NCI-H187 treated with DMSO at 0.1 percent for 48 hours (cell line): ENCODE results near the gene EXOSC5.
"Not testable (repeated sequence)": the region's sequence is repeated elsewhere in the genome, so short reads cannot be mapped to it uniquely, and the experiment has no call there.

Experiments
- DNase-seq: peaks from one replicate; lab custom pipeline; 2025; lab: John Stamatoyannopoulos, UW

EXOSC5 gene

GRCh38 chr19:41397086-41398049, at the start of gene EXOSC5, which contains the start of gene BCKDHA:
EXOSC5 (minus strand) TSS chr19:41397359; CDS start chr19:41397328, 31 bp downstream.
BCKDHA (plus strand) TSS chr19:41397818; CDS start chr19:41397828, 10 bp downstream.
- peak; percentile 99 for DNase-seq

- DNase-seq, result no peak
Observed at GRCh38 chr19:41445575-41445974, 48.4 kb upstream of the EXOSC5 start.

- DNase-seq, result no peak
Observed at GRCh38 chr19:41443813-41444455, 46.8 kb upstream of the EXOSC5 start.

- DNase-seq, result no peak
Observed at GRCh38 chr19:41442473-41443355, 45.6 kb upstream of the EXOSC5 start, which contains the start of gene ERICH4. ERICH4 (plus strand) TSS chr19:41443156; CDS start chr19:41443170, 14 bp downstream.

GRCh38 chr19:41441321-41441945, 44.3 kb upstream of the EXOSC5 start:
- no peak for DNase-seq

GRCh38 chr19:41439441-41440222, 42.5 kb upstream of the EXOSC5 start, which contains the start of gene DMAC2:
DMAC2 (minus strand) TSS chr19:41439912; CDS start chr19:41439899, 13 bp downstream.
- DNase-seq, result peak; percentile 98

- DNase-seq, result no peak
Observed at GRCh38 chr19:41437944-41438574, 40.9 kb upstream of the EXOSC5 start.

- no peak for DNase-seq
Observed at GRCh38 chr19:41436674-41436951, 39.5 kb upstream of the EXOSC5 start.

GRCh38 chr19:41435936-41436673, 38.9 kb upstream of the EXOSC5 start:
- DNase-seq, result no peak

- not testable (repeated sequence) for DNase-seq
Observed at GRCh38 chr19:41435376-41435775, 38.2 kb upstream of the EXOSC5 start.

- no peak for DNase-seq
Observed at GRCh38 chr19:41434450-41434849, 37.3 kb upstream of the EXOSC5 start.

GRCh38 chr19:41433171-41433570, 36.0 kb upstream of the EXOSC5 start:
- no peak for DNase-seq

- DNase-seq, result no peak
Observed at GRCh38 chr19:41431426-41432386, 34.5 kb upstream of the EXOSC5 start.

- DNase-seq, result no peak
Observed at GRCh38 chr19:41430922-41431321, 33.8 kb upstream of the EXOSC5 start.

- no peak for DNase-seq
Observed at GRCh38 chr19:41428481-41428859, 31.3 kb upstream of the EXOSC5 start.

- DNase-seq, result no peak
Observed at GRCh38 chr19:41427647-41428480, 30.7 kb upstream of the EXOSC5 start.

- DNase-seq, result peak; percentile 83
Observed at GRCh38 chr19:41426952-41427646, 29.9 kb upstream of the EXOSC5 start, which contains the start of gene B3GNT8. B3GNT8 (minus strand) TSS chr19:41427374; CDS start chr19:41426778, 596 bp downstream.
